Kidney capillary endothelial cell (primary cell): ENCODE data around the gene CCDC85C.
A peak's percentile ranks its signal among the peaks of the same experiment; 100 is the strongest.

ENCODE experiments used
- DNase-seq: peaks from one replicate; pipeline ENCODE4 v3.0.0-alpha.2; 2018; ENCODE audit warnings: low spot score

The CCDC85C gene

GRCh38 chr14:99539491-99539890 is 64.5 kb downstream of the CCDC85C start:
- peak; percentile 58 for DNase-seq

- DNase-seq, result no peak
Observed at GRCh38 chr14:99538733-99539132, 65.3 kb downstream of the CCDC85C start.

GRCh38 chr14:99538275-99538674 is 65.7 kb downstream of the CCDC85C start:
- DNase-seq, result no peak

GRCh38 chr14:99537399-99537798 is 66.6 kb downstream of the CCDC85C start:
- no peak for DNase-seq

- no peak for DNase-seq
Observed at GRCh38 chr14:99535908-99536778, 67.9 kb downstream of the CCDC85C start.

GRCh38 chr14:99535448-99535847 is 68.6 kb downstream of the CCDC85C start:
- no peak for DNase-seq

- DNase-seq, result no peak
Observed at GRCh38 chr14:99534863-99535262, 69.1 kb downstream of the CCDC85C start.

GRCh38 chr14:99534333-99534732 is 69.7 kb downstream of the CCDC85C start:
- DNase-seq, result no peak

- DNase-seq, result no peak
Observed at GRCh38 chr14:99532310-99532709, 71.7 kb downstream of the CCDC85C start.

- peak; percentile 55 for DNase-seq
Observed at GRCh38 chr14:99531251-99532096, 72.5 kb downstream of the CCDC85C start.

GRCh38 chr14:99530407-99531155 is 73.4 kb downstream of the CCDC85C start:
- DNase-seq, result no peak

GRCh38 chr14:99529899-99530298 is 74.1 kb downstream of the CCDC85C start:
- DNase-seq, result peak; percentile 40

GRCh38 chr14:99527427-99528076 is 76.5 kb downstream of the CCDC85C start:
- no peak for DNase-seq

- DNase-seq, result no peak
Observed at GRCh38 chr14:99527026-99527425, 77.0 kb downstream of the CCDC85C start.

GRCh38 chr14:99525699-99526080 is 78.3 kb downstream of the CCDC85C start:
- DNase-seq, result no peak

- no peak for DNase-seq
Observed at GRCh38 chr14:99524804-99525698, 79.0 kb downstream of the CCDC85C start.

- DNase-seq, result no peak
Observed at GRCh38 chr14:99524091-99524661, 79.8 kb downstream of the CCDC85C start.

- DNase-seq, result no peak
Observed at GRCh38 chr14:99523704-99524055, 80.3 kb downstream of the CCDC85C start.

- DNase-seq, result no peak
Observed at GRCh38 chr14:99522934-99523703, 80.9 kb downstream of the CCDC85C start.

GRCh38 chr14:99522457-99522891 is 81.5 kb downstream of the CCDC85C start:
- DNase-seq, result peak; percentile 55
